Calu3 (cell line): Measurements from ENCODE around the gene NCOA6. TPM values are rescaled to one million over a fixed set of nuclear protein-coding genes. Genes with fewer than 3 reads are reported as not detected.

Experiments used
- BruUV-seq: library from RNA; stranded (reverse); fragments of 400-500 nt; replicated peaks from 2 replicates; lab custom pipeline; 2021; lab: Mats Ljungman, UMichigan
- CTCF ChIA-PET: fragments of 300-600 bp; sonication (Branson Sonifier 250); formaldehyde crosslinking; loops from one replicate; lab custom pipeline; 2022; ENCODE audit warnings: antibody characterized with exemption; lab: Charles Lee
- DNase-seq: peaks from one replicate; pipeline ENCODE4 v3.0.0; 2022
- H3K27ac Mint-ChIP-seq: one replicate; pipeline ENCODE4 v1.8.0; 2022; ENCODE audit warnings: mixed read lengths; ENCODE audit not compliant: unreplicated experiment
- H3K27me3 Mint-ChIP-seq: one replicate; pipeline ENCODE4 v1.8.0; 2022; ENCODE audit warnings: mixed read lengths; ENCODE audit not compliant: unreplicated experiment
- H3K36me3 Mint-ChIP-seq: one replicate; pipeline ENCODE4 v1.8.0; 2022; ENCODE audit warnings: mild to moderate bottlenecking, moderate library complexity, mixed read lengths; ENCODE audit not compliant: insufficient read depth, unreplicated experiment
- H3K4me1 Mint-ChIP-seq: one replicate; pipeline ENCODE4 v1.8.0; 2022; ENCODE audit warnings: mild to moderate bottlenecking, low read depth, mixed read lengths; ENCODE audit not compliant: unreplicated experiment
- H3K4me3 Mint-ChIP-seq: one replicate; pipeline ENCODE4 v1.8.0; 2022; ENCODE audit warnings: mild to moderate bottlenecking, low read depth, moderate library complexity, mixed read lengths; ENCODE audit not compliant: unreplicated experiment
- H3K9me3 Mint-ChIP-seq: one replicate; pipeline ENCODE4 v1.8.0; 2022; ENCODE audit warnings: low read depth, mixed read lengths; ENCODE audit not compliant: unreplicated experiment
- intact Hi-C: fragments of 100-400 bp; cut with micrococcal nuclease; formaldehyde crosslinking; loops from one replicate; pipeline ENCODE4 v1.10.0; 2022; ENCODE audit not compliant: unreplicated experiment
- total RNA-seq: library from RNA; stranded (reverse); gene quantifications from 2 replicates; pipeline ENCODE4 v1.2.3, GENCODE V29; 2022
- TF ChIP-seq, protein P1 (sequence below): fragments of 200-600 bp; IDR thresholded peaks from one replicate; pipeline ENCODE4 v1.8.0; 2022; ENCODE audit warnings: antibody characterized with exemption; ENCODE audit not compliant: unreplicated experiment

Gene NCOA6
- total RNA-seq, 1 experiment from 2014 or later, result 42.8 TPM

DNA sequence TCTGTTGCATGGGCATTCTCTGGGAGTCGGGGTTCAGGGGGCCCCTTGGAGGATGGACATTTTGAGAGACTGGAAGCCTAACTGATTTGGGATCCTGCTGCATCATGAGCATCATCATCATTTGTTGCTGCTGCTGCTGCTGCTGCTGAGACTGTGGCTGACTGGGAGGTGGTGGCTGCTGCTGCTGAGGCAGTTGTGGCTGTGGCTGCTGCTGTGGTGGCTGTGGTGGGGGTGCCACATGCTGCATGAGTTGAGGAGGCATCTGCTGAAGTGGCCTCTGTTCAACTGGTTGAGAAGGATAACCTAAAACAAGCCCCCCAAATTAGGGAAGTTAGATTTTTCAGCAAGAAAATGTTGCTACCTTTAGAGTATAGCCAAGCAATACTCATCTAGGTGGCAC is 82.4 kb downstream of the NCOA6 start:
- Mint-ChIP-seq H3K9me3 (no peaks in the 10 kb centered on the region), H3K27me3 (no peaks in the 10 kb centered on the region), H3K4me1 (no peaks in the 10 kb centered on the region), H3K36me3 (peaks cover 52% of the 10 kb centered on the region), H3K27ac (no peak overlapping the region), H3K4me3 (no peak overlapping the region)
- TF ChIP-seq, protein P1, sequence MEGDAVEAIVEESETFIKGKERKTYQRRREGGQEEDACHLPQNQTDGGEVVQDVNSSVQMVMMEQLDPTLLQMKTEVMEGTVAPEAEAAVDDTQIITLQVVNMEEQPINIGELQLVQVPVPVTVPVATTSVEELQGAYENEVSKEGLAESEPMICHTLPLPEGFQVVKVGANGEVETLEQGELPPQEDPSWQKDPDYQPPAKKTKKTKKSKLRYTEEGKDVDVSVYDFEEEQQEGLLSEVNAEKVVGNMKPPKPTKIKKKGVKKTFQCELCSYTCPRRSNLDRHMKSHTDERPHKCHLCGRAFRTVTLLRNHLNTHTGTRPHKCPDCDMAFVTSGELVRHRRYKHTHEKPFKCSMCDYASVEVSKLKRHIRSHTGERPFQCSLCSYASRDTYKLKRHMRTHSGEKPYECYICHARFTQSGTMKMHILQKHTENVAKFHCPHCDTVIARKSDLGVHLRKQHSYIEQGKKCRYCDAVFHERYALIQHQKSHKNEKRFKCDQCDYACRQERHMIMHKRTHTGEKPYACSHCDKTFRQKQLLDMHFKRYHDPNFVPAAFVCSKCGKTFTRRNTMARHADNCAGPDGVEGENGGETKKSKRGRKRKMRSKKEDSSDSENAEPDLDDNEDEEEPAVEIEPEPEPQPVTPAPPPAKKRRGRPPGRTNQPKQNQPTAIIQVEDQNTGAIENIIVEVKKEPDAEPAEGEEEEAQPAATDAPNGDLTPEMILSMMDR, result no peak
- BruUV-seq, result no TSS peak
- no peak for DNase-seq
- intact Hi-C loops, result no loop called here
- CTCF ChIA-PET, result no interaction called here

- Mint-ChIP-seq H3K4me3 (no peak overlapping the region), H3K36me3 (peaks cover 25% of the 10 kb centered on the region), H3K4me1 (no peaks in the 10 kb centered on the region), H3K27me3 (no peaks in the 10 kb centered on the region), H3K27ac (no peak overlapping the region), H3K9me3 (no peaks in the 10 kb centered on the region)
- CTCF ChIA-PET, result no interaction called here
- DNase-seq, result no peak
- BruUV-seq, result no TSS peak
- intact Hi-C loops, result no loop called here
- TF ChIP-seq, protein P1, result no peak
Observed at GRCh38 chr20:34736106-34736735, 89.2 kb downstream of the NCOA6 start.

DNA sequence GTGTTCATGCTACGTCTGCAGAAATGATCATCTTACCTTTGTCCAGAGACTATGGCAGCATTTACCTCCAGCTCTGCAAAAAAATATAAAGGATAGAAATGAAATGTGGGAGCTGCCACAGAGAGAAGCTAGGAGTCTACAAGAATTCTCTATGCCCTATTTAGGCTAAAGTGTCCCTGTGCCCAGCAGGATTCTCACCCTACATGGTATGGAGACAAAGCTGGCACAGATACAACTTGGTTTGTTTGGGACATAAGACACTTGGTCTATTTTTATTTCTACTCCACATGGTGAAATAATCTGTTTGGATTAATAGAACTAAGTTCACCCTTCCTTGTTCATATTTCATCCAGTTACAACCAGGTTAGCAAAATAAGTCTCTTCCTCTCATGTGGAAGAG is 92.9 kb downstream of the NCOA6 start:
- Mint-ChIP-seq H3K27ac (no peak overlapping the region), H3K4me3 (no peak overlapping the region), H3K27me3 (no peaks in the 10 kb centered on the region), H3K9me3 (no peaks in the 10 kb centered on the region), H3K4me1 (no peaks in the 10 kb centered on the region), H3K36me3 (peaks cover 17% of the 10 kb centered on the region)
- no TSS peak for BruUV-seq
- CTCF ChIA-PET, result no interaction called here
- no peak for DNase-seq
- intact Hi-C loops, result no loop called here
- TF ChIP-seq, protein P1, result no peak

DNA sequence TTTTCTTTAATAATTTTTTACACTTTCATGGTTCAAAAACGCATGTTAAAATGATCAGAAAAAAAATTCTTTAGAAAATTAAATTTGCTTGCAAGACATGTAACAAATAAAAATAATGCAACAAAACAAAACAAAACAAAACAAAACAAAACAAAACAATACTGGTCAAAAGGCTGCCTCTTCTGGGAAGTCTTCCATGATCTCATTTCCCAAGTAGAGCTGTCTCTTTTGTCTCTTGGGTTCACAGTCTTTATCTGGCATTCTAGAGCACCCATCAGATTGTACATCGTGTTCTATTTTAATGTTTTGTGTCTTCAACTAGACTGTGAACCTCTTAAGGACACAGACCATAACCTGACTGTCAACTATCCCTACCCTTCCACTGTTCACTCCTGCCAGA is 96.0 kb downstream of the NCOA6 start:
- TF ChIP-seq, protein P1, result no peak
- H3K4me1 Mint-ChIP-seq, result no peaks in the 10 kb centered on the region
- H3K27me3 Mint-ChIP-seq, result no peaks in the 10 kb centered on the region
- no peaks in the 10 kb centered on the region for H3K9me3 Mint-ChIP-seq
- CTCF ChIA-PET, result no interaction called here
- no peak for DNase-seq
- H3K27ac Mint-ChIP-seq, result no peak overlapping the region
- intact Hi-C loops, result no loop called here
- peaks cover 30% of the 10 kb centered on the region for H3K36me3 Mint-ChIP-seq
- BruUV-seq, result no TSS peak
- no peak overlapping the region for H3K4me3 Mint-ChIP-seq
